HepG2 (cell line): ENCODE measurements around the gene PXDC1. TPM values are rescaled to one million over a fixed set of nuclear protein-coding genes. Genes with fewer than 3 reads are reported as not detected.

ENCODE experiments used
- CCAR2 ChIP-seq: fragments of 200-400 bp; formaldehyde crosslinking; optimal IDR thresholded peaks from 2 replicates; pipeline ENCODE3; 2018; ENCODE audit warnings: low read depth, mild to moderate bottlenecking, low read length, moderate library complexity
- CSRNP2 ChIP-seq: sonication (generic); formaldehyde crosslinking; conservative IDR thresholded peaks from 2 replicates; pipeline ENCODE4 v1.8.0; 2022; ENCODE audit warnings: low read depth, missing genetic modification reagents
- FOXA3 ChIP-seq: IDR thresholded peaks from 2 replicates; pipeline ENCODE4 v1.6.1; 2016; ENCODE audit warnings: missing genetic modification reagents, missing compliant biosample characterization
- GPBP1L1 ChIP-seq: sonication (generic); formaldehyde crosslinking; IDR thresholded peaks from 2 replicates; pipeline ENCODE4 v1.5.0; 2020; ENCODE audit warnings: mild to moderate bottlenecking, missing genetic modification reagents
- HIC2 ChIP-seq: sonication (generic); formaldehyde crosslinking; IDR thresholded peaks from 2 replicates; pipeline ENCODE4 v1.9.0; 2022; ENCODE audit warnings: low read depth, missing genetic modification reagents
- IRF9 ChIP-seq: sonication (generic); formaldehyde crosslinking; IDR thresholded peaks from 2 replicates; pipeline ENCODE4 v1.8.0; 2022; ENCODE audit warnings: missing genetic modification reagents, mild to moderate bottlenecking, borderline replicate concordance
- KDM6A ChIP-seq: IDR thresholded peaks from 2 replicates; pipeline ENCODE4 v1.6.1; 2016; ENCODE audit warnings: low read depth
- NFRKB ChIP-seq: fragments of 450-650 bp; IDR thresholded peaks from 2 replicates; pipeline ENCODE4 v1.6.1; 2017
- RFXAP ChIP-seq: sonication (generic); formaldehyde crosslinking; IDR thresholded peaks from 2 replicates; pipeline ENCODE4 v1.4.0; 2020; ENCODE audit warnings: missing genetic modification reagents, borderline replicate concordance
- TCF7 ChIP-seq: sonication (generic); IDR thresholded peaks from 2 replicates; pipeline ENCODE4 v1.6.1; 2016; ENCODE audit warnings: antibody characterized with exemption, low read depth
- TRIM22 ChIP-seq: fragments of 450-650 bp; IDR thresholded peaks from 2 replicates; pipeline ENCODE4 v1.6.1; 2017
- YY1 ChIP-seq: IDR thresholded peaks from 2 replicates; pipeline ENCODE4 v1.6.1; 2011; ENCODE audit warnings: low read length, low read depth, moderate library complexity, mild to moderate bottlenecking; ENCODE audit not compliant: insufficient read depth, insufficient replicate concordance
- ZNF263 ChIP-seq: sonication (generic); formaldehyde crosslinking; IDR thresholded peaks from 2 replicates; pipeline ENCODE4 v1.4.0; 2020; ENCODE audit warnings: missing genetic modification reagents
- ZNF280B ChIP-seq: sonication (generic); formaldehyde crosslinking; IDR thresholded peaks from 2 replicates; pipeline ENCODE4 v1.5.0; 2020; ENCODE audit warnings: missing genetic modification reagents, mild to moderate bottlenecking, borderline replicate concordance
- polyA plus RNA-seq, 8 experiments: library from polyadenylated mRNA; depleted of rRNA in 3 of 8; stranded (reverse) in 7 of 8; unstranded in 1 of 8; fragments of >200 nt; fragmentation: Illumina TruSeq in 4 of 8; extraction: Trizol in 4 of 8; gene quantifications; 2 replicates each; pipeline versions ENCODE4 v1.2.1 to v1.2.3, GENCODE V29; 2011 to 2016; ENCODE audit warnings: low read depth in 4 of 8, missing spikeins in 1 of 8, mixed read lengths in 1 of 8; ENCODE audit not compliant: insufficient read depth in 1 of 8
- total RNA-seq, 5 experiments: library from RNA; depleted of rRNA; stranded (reverse); fragments of >200 nt; fragmentation: Illumina TruSeq; extraction: Trizol; gene quantifications; 2 replicates each; pipeline ENCODE4 v1.2.3, GENCODE V29; 2016; ENCODE audit warnings: low read depth in 1 of 5

Gene PXDC1
- total and polyA plus RNA-seq, 2 of the 13 experiments (the other 11 are each of a cell fraction or from before 2014, with no cell fraction given), result 32.4 to 34.7 TPM

GRCh38 chr6:3776881-3777507 lies 25.5 kb upstream of the PXDC1 start (continued):
- TF ChIP-seq HIC2 (CRISPR knock-in tag) (peak; percentile 90), RFXAP (peak; percentile 53; the same call in 1 of the 2 replicates), TRIM22 (peak; percentile 74; the same call in 1 of the 2 replicates), YY1 (no peak), TCF7 (no peak), CCAR2 (no peak), IRF9 (0 out of 2 replicates have a peak, but pooled peaks have one; percentile 47), FOXA3 (peak; percentile 50), GPBP1L1 (CRISPR knock-in tag) (no peak), KDM6A (CRISPR knock-in tag) (no peak), ZNF280B (CRISPR knock-in tag) (0 out of 2 replicates have a peak, but pooled peaks have one; percentile 42), ZNF263 (CRISPR knock-in tag) (no peak), CSRNP2 (CRISPR knock-in tag) (no peak), NFRKB (0 out of 2 replicates have a peak, but pooled peaks have one; percentile 34)
